G401 (cell line): ENCODE measurements around the gene MAPK13. TPM values are rescaled to one million over a fixed set of nuclear protein-coding genes. Genes with fewer than 3 reads are reported as not detected.
"Not testable (repeated sequence)": the region's sequence is repeated elsewhere in the genome, so short reads cannot be mapped to it uniquely, and the experiment has no call there.

ENCODE experiments used
- DNase-seq: peaks from one replicate; pipeline ENCODE4 v3.0.0-alpha.2; 2015; ENCODE audit warnings: low spot score
- in situ Hi-C: cut with HindIII; loops from 2 replicates; pipeline ENCODE4 v1.10.0; 2016; ENCODE audit warnings: low sequenced_read_pairs, mixed read lengths
- total RNA-seq: library from RNA; depleted of rRNA; stranded (reverse); fragments of >200 nt; shearing (Covaris generic); gene quantifications from 2 replicates; pipeline ENCODE4 v1.2.3, GENCODE V29; 2014; rRNA removed

Gene MAPK13
- 0.07 and 0.12 TPM in 2 replicates for total RNA-seq

GRCh38 chr6:36129941-36130666 is at the start of gene MAPK13:
MAPK13 (plus strand) TSS chr6:36130513; CDS start chr6:36130583, 70 bp downstream.
- in situ Hi-C loops, result no loop called here
- DNase-seq, result no peak

GRCh38 chr6:36082318-36082717 is 48.0 kb upstream of the MAPK13 start:
- no peak for DNase-seq
- in situ Hi-C loops, result no loop called here

- in situ Hi-C loops, result no loop called here
- DNase-seq, result no peak
Observed at GRCh38 chr6:36083446-36083845, 46.9 kb upstream of the MAPK13 start.

GRCh38 chr6:36088204-36088603 is 42.1 kb upstream of the MAPK13 start:
- DNase-seq, in situ Hi-C loops: not testable (repeated sequence)

GRCh38 chr6:36089048-36089447 is 41.3 kb upstream of the MAPK13 start:
- DNase-seq, result no peak
- in situ Hi-C loops, result no loop called here

GRCh38 chr6:36094238-36094637 is 36.1 kb upstream of the MAPK13 start:
- in situ Hi-C loops, result no loop called here
- DNase-seq, result no peak

GRCh38 chr6:36094753-36095496 is 35.4 kb upstream of the MAPK13 start:
- DNase-seq, result peak; percentile 84
- in situ Hi-C loops, result no loop called here

GRCh38 chr6:36095497-36096391 is 34.6 kb upstream of the MAPK13 start:
- in situ Hi-C loops, result no loop called here
- DNase-seq, result no peak

GRCh38 chr6:36098253-36098919 is 31.9 kb upstream of the MAPK13 start:
- no peak for DNase-seq
- in situ Hi-C loops, result no loop called here

GRCh38 chr6:36098920-36099647 is 31.2 kb upstream of the MAPK13 start:
- no peak for DNase-seq
- in situ Hi-C loops, result no loop called here

- in situ Hi-C loops, result no loop called here
- DNase-seq, result peak; percentile 32
Observed at GRCh38 chr6:36099869-36100483, 30.3 kb upstream of the MAPK13 start.

GRCh38 chr6:36101691-36102090 is 28.6 kb upstream of the MAPK13 start:
- in situ Hi-C loops, result no loop called here
- DNase-seq, result no peak

- no peak for DNase-seq
- in situ Hi-C loops, result no loop called here
Observed at GRCh38 chr6:36102853-36103252, 27.5 kb upstream of the MAPK13 start.

GRCh38 chr6:36104836-36105235 is 25.5 kb upstream of the MAPK13 start:
- peak; percentile 94 for DNase-seq
- in situ Hi-C loops, result no loop called here

GRCh38 chr6:36109092-36109491 is 21.2 kb upstream of the MAPK13 start:
- in situ Hi-C loops, result no loop called here

GRCh38 chr6:36110050-36110449 is 20.3 kb upstream of the MAPK13 start:
- in situ Hi-C loops, result no loop called here
- no peak for DNase-seq

More at GRCh38 chr6:36109092-36109491, 21.2 kb upstream of the MAPK13 start:
- no peak for DNase-seq

- in situ Hi-C loops, result no loop called here
- DNase-seq, result no peak
Observed at GRCh38 chr6:36110863-36111262, 19.4 kb upstream of the MAPK13 start.

GRCh38 chr6:36111526-36111925 is 18.8 kb upstream of the MAPK13 start:
- in situ Hi-C loops, result no loop called here
- no peak for DNase-seq
